ENCODE results near the gene KRTAP10-2.

KRTAP10-2 gene

DNA sequence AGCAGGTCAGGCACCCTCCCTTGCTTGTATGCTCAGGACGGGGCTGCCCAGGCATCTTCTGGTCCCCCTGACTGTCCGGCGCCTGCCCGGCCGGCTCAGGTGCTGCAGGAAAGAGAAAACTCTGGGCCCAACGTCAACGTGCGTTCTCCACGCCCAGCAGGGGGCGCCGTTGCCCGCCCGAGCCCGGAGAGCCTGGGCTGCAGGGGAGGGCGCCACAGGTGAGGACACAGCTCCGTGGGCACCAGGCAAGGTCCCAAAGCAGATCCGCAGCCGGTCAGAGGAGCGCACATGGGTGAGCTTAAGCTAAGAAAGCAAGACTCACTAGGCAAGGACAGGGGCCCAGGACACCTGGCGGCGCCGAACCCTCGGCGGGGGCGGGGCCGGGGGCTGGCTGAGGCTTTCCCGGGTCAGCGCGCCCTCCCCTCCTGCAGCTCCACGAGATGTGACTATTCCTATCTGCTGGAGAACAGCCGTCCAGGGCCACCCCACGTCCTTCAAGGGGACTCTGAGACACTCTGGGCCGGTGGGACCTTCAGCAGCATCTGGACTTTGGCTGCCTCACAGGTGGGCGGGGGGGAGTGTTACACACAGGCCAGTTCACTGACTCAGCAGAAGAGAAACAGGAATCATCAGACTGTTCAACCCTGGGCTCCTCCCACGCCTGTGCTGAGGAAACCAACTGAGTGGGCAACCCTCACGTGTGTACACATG, 40.6 kb downstream of the KRTAP10-2 start:
- DNase-seq (ENCODE audit: low spot score), result no peak
- no peaks in the 10 kb centered on the region for H3K4me1 ChIP-seq (ENCODE audit: insufficient read depth, poor library complexity, severe bottlenecking)
- H3K27ac ChIP-seq (ENCODE audit: poor library complexity, severe bottlenecking), result no peak overlapping the region
- TF ChIP-seq, protein P1, sequence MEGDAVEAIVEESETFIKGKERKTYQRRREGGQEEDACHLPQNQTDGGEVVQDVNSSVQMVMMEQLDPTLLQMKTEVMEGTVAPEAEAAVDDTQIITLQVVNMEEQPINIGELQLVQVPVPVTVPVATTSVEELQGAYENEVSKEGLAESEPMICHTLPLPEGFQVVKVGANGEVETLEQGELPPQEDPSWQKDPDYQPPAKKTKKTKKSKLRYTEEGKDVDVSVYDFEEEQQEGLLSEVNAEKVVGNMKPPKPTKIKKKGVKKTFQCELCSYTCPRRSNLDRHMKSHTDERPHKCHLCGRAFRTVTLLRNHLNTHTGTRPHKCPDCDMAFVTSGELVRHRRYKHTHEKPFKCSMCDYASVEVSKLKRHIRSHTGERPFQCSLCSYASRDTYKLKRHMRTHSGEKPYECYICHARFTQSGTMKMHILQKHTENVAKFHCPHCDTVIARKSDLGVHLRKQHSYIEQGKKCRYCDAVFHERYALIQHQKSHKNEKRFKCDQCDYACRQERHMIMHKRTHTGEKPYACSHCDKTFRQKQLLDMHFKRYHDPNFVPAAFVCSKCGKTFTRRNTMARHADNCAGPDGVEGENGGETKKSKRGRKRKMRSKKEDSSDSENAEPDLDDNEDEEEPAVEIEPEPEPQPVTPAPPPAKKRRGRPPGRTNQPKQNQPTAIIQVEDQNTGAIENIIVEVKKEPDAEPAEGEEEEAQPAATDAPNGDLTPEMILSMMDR (IDR thresholded peaks at IDR 0.05; ENCODE audit: poor library complexity, severe bottlenecking), result peak; percentile 69
- ATAC-seq (ENCODE audit: low read depth), result peak; percentile 53
- no peaks in the 10 kb centered on the region for H3K36me3 ChIP-seq (ENCODE audit: low read depth)
- no peaks in the 10 kb centered on the region for H3K27me3 ChIP-seq (ENCODE audit: insufficient read depth, poor library complexity, severe bottlenecking)
- no peak overlapping the region for H3K4me3 ChIP-seq (ENCODE audit: severe bottlenecking)
- no peaks in the 10 kb centered on the region for H3K9me3 ChIP-seq (ENCODE audit: severe bottlenecking)

- no peak for ATAC-seq (ENCODE audit: low read depth)
- Histone ChIP-seq H3K4me1 (ENCODE audit: insufficient read depth, poor library complexity, severe bottlenecking) (no peaks in the 10 kb centered on the region), H3K27ac (ENCODE audit: poor library complexity, severe bottlenecking) (no peak overlapping the region), H3K9me3 (ENCODE audit: severe bottlenecking) (no peaks in the 10 kb centered on the region), H3K27me3 (ENCODE audit: insufficient read depth, poor library complexity, severe bottlenecking) (no peaks in the 10 kb centered on the region), H3K36me3 (ENCODE audit: low read depth) (no peaks in the 10 kb centered on the region), H3K4me3 (ENCODE audit: severe bottlenecking) (no peak overlapping the region)
- no peak for DNase-seq (ENCODE audit: low spot score)
- TF ChIP-seq, protein P1 (IDR thresholded peaks at IDR 0.05; ENCODE audit: poor library complexity, severe bottlenecking), result no peak
These were observed 41.2 kb downstream of the KRTAP10-2 start for GRCh38 chr21:44510109-44510507.

DNA sequence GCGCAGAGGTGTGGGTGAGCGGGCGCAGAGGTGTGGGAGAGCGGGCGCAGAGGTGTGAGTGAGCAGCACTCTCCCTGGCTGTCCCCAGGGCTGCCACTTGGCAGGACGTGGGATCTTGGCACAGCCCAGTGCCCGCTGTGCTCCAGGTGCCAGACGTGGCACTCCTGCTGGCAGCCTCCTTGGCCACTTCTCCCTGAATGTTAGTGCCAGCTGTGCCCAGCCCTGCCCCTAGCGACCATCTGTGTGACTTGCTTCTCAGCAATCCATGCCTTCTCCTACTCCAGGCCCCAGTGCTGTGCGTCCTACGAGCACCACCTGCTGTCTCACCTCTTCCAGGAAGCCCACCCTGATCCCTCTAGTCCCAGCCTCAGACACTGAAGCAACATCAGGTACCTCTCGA, 41.8 kb downstream of the KRTAP10-2 start:
- TF ChIP-seq, protein P1 (IDR thresholded peaks at IDR 0.05; ENCODE audit: poor library complexity, severe bottlenecking), result no peak
- no peaks in the 10 kb centered on the region for H3K4me1 ChIP-seq (ENCODE audit: insufficient read depth, poor library complexity, severe bottlenecking)
- no peaks in the 10 kb centered on the region for H3K36me3 ChIP-seq (ENCODE audit: low read depth)
- ATAC-seq (ENCODE audit: low read depth) (peak; percentile 67), DNase-seq (ENCODE audit: low spot score) (no peak)
- no peaks in the 10 kb centered on the region for H3K9me3 ChIP-seq (ENCODE audit: severe bottlenecking)
- no peak overlapping the region for H3K4me3 ChIP-seq (ENCODE audit: severe bottlenecking)
- H3K27ac ChIP-seq (ENCODE audit: poor library complexity, severe bottlenecking), result no peak overlapping the region
- no peaks in the 10 kb centered on the region for H3K27me3 ChIP-seq (ENCODE audit: insufficient read depth, poor library complexity, severe bottlenecking)

GRCh38 chr21:44508711-44509445, 42.4 kb downstream of the KRTAP10-2 start:
- H3K27ac ChIP-seq (ENCODE audit: poor library complexity, severe bottlenecking), result no peak overlapping the region
- no peak for ATAC-seq (ENCODE audit: low read depth)
- no peak for DNase-seq (ENCODE audit: low spot score)
- no peaks in the 10 kb centered on the region for H3K36me3 ChIP-seq (ENCODE audit: low read depth)
- TF ChIP-seq, protein P1 (IDR thresholded peaks at IDR 0.05; ENCODE audit: poor library complexity, severe bottlenecking), result no peak
- H3K4me3 ChIP-seq (ENCODE audit: severe bottlenecking), result no peak overlapping the region
- no peaks in the 10 kb centered on the region for H3K9me3 ChIP-seq (ENCODE audit: severe bottlenecking)
- H3K27me3 ChIP-seq (ENCODE audit: insufficient read depth, poor library complexity, severe bottlenecking), result no peaks in the 10 kb centered on the region
- H3K4me1 ChIP-seq (ENCODE audit: insufficient read depth, poor library complexity, severe bottlenecking), result no peaks in the 10 kb centered on the region

DNA sequence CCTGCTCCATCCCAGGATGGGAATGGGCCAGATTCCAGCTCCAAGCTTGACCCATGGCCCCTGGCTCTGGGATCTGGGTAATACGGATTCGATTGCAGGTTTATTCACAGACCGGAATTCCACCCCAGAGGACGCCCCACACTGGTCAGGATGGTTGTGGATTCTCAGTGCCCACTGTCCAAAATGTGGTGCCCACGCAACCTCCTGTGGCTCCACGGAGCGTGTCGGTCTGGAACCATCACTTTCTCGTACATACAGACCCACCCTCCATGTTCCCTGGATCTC, 42.9 kb downstream of the KRTAP10-2 start:
- TF ChIP-seq, protein P1 (IDR thresholded peaks at IDR 0.05; ENCODE audit: poor library complexity, severe bottlenecking), result no peak
- H3K9me3 ChIP-seq (ENCODE audit: severe bottlenecking), result no peaks in the 10 kb centered on the region
- no peaks in the 10 kb centered on the region for H3K36me3 ChIP-seq (ENCODE audit: low read depth)
- H3K27me3 ChIP-seq (ENCODE audit: insufficient read depth, poor library complexity, severe bottlenecking), result no peaks in the 10 kb centered on the region
- no peak overlapping the region for H3K27ac ChIP-seq (ENCODE audit: poor library complexity, severe bottlenecking)
- H3K4me3 ChIP-seq (ENCODE audit: severe bottlenecking), result no peak overlapping the region
- DNase-seq (ENCODE audit: low spot score), result no peak
- no peak for ATAC-seq (ENCODE audit: low read depth)
- H3K4me1 ChIP-seq (ENCODE audit: insufficient read depth, poor library complexity, severe bottlenecking), result no peaks in the 10 kb centered on the region

Data from RWPE2 (cell line).